ENCODE data around the gene SCAND1.

GRCh38 chr20:35984382-35984781 lies 30.1 kb upstream of the SCAND1 start:
- TF ChIP-seq CTCF (IDR thresholded peaks at IDR 0.05) (no peak), POLR2A (IDR thresholded peaks at IDR 0.05) (no peak)

Data from uterus (tissue), 2 donors.